GM13976 (cell line): ENCODE data around the gene CLBA1.

Experiments
- DNase-seq: peaks from one replicate; pipeline ENCODE4 v3.0.0; 2012; ENCODE audit warnings: low spot score
- CTCF ChIP-seq: IDR thresholded peaks from 2 replicates; pipeline ENCODE4 v1.5.1; 2012; ENCODE audit warnings: borderline replicate concordance, mild to moderate bottlenecking; ENCODE audit not compliant: insufficient read depth; ENCODE audit errors: extremely low read depth, missing control alignments, control extremely low read depth
- in situ Hi-C: fragments of 300-500 bp; cut with MboI; formaldehyde crosslinking; loops from one replicate; pipeline ENCODE4 v1.12.0; 2022; ENCODE audit warnings: low sequenced_read_pairs, mixed read lengths, inconsistent platforms; ENCODE audit not compliant: unreplicated experiment

Gene CLBA1

DNA sequence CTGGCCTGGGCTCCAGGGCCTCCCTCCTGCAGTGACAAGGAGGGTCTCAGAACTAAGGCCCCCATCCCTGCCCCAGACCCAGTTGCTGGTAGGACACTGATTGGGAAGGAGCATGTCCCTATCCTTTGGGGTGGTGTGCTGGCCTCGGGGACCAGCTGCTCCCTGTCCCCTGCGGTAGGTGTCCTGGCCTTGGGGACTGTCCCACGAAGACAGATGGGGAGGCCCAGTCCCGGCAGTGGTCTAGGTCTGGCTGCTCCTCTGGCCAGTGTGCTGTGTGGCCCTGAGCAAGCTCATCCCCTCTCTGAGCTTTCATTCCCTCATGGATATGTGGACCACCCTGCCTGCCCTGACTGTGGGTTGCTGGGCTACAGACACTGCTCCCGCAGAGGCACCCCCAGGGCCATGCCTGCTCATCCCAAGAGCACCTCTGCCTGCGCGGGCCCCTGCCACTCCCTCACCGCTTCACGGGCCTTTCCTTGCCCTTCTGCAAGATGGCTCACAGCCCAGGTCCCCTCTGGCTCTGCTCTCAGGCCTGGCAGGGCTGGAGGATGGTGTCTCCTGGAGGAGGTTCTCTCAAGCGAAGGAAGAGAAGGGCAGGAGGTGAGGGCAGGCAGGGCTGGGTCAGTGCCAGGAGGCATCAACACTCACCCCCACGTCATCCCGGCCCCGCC is 19.9 kb upstream of the CLBA1 start:
- DNase-seq, result no peak
- in situ Hi-C loops, result no loop called here
- TF ChIP-seq CTCF, result no peak

DNA sequence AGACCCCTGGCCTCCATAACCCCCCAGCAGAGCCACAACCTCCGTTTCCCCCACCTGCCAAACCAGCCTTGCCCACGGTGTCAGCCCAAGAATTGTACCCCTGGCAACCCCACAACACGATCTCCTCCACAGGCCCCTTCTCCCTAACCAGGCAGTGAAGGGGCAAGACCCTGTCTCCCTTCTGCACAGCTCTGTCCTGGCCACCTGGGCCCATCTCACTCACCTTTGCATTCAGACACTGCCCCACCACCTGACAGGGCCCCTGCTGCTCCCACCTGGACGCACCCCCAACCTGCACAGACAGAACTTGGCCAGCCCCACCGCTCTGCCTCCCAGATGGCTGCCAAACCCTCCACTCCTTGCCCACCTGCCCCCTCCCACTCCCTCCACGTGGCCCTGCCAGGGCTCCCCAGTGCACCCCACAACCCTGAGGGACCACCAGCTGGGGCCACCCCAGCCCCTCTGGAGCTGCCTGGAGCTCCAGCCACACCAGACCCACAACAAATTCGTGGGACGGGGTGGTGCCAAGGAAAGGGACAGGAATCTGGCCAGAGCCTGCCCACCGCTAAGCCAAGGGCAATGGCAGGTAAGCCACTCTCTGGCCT is 19.2 kb upstream of the CLBA1 start:
- in situ Hi-C loops, result no loop called here
- no peak for DNase-seq

DNA sequence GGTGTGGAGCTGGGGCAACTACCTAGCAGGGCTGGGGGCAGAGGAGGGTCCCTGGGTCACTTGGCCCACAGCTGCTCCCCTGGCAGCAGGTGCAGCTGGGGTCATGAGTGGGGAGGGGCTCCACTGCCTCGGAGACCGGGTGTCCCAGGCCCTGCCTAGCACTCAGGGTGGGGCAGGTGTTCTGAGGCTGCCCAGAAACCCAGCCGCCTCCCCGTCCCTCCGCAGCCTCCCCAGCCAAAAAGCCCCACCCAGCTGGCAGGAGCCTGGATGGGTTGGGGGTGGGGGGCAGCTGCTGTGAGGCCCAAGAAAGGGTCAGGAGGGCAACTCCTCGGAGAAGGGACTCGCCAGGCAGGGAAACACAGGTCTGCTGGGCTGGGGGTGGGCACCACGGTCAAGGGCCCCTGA is 18.6 kb upstream of the CLBA1 start:
- TF ChIP-seq CTCF, result no peak
- no peak for DNase-seq
- in situ Hi-C loops, result no loop called here

More for the DNA sequence above, 19.2 kb upstream of the CLBA1 start:
- no peak for TF ChIP-seq CTCF

DNA sequence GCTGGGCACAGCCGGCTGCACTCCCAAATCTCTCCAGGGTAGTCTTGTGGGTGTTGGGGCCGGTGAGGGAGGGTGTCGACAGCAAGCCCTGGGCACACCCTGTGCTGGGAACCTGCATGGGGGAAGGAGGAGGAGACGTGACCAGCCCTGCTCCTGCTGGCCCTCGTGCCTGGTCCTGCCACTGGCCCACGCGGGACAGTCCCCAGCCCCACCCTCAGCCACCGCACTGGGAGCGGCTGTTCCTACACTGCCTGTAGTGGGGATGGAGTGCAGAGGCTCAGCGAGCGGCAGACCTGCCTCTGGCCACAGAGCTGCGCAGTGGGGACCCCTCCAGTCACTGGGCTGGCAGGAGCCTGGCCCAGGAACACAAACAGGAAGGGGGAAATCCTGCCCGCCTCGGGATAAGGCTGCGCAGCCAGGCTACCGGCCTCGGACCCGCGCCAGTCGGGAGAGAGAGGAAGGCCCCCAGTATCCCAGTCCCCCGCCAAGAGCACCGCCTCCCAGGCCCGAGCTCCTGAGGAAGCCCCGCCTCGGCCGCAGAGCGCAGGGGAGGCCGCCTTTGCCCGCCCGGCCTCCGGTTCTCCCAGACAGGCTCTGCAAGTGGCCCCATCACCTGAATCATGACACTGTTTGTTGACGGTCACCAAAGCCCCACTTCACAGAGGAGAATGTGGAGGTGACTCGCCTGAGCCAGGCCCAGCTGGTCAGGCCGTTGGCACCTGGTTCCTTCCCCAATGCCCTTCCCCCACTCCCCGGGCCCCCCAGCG is 18.0 kb upstream of the CLBA1 start:
- no peak for TF ChIP-seq CTCF
- in situ Hi-C loops, result no loop called here
- DNase-seq, result no peak

DNA sequence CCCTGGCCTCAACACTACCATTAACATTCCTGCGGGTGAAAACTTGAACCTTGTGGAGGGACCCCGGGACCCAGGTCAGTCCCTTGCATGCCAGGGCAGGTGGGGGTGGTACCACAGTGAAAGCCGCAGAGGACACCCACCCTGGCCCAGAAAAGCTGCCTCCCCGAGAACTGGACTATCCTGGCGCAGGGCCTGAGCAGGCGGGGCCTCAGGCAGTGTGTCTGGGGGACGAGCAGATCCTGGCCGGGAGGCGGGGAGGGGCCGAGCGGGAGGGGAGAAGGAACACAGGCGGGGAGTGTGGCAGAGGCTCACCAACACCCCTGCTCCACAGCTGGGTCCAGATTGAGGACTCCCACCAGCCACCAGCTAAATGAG is 17.4 kb upstream of the CLBA1 start:
- in situ Hi-C loops, result no loop called here
- no peak for TF ChIP-seq CTCF
- no peak for DNase-seq

GRCh38 chr14:104968541-104969401 is 16.8 kb upstream of the CLBA1 start:
- in situ Hi-C loops, result no loop called here
- TF ChIP-seq CTCF, result no peak
- no peak for DNase-seq
